HEK293 (cell line): ENCODE data around the gene CEACAM1.

Experiments used
- CTCF ChIA-PET: fragments of 350-600 bp; formaldehyde crosslinking; extraction: SDS; loops from one replicate; lab custom pipeline; 2021; ENCODE audit warnings: antibody characterized with exemption; lab: Yijun Ruan, JAX
- POLR2A ChIA-PET: fragments of 300-600 bp; formaldehyde crosslinking; extraction: SDS; loops from one replicate; lab custom pipeline; 2020; ENCODE audit warnings: antibody characterized with exemption, inconsistent platforms; lab: Yijun Ruan, JAX
- H3K27ac ChIP-seq: fragments of 200-500 bp; sonication (Bioruptor generic); 2 replicates; pipeline ENCODE4 v1.5.1; 2014; ENCODE audit warnings: low read depth, low read length, control low read depth, inconsistent platforms; ENCODE audit errors: extremely low read depth
- H3K36me3 ChIP-seq, 2 experiments: fragments of 200-500 bp in 1 of 2; sonication (Bioruptor generic) in 1 of 2; 1 replicate in 1 of 2; 2 replicates in 1 of 2; pipeline ENCODE4 v1.5.1; 2014 to 2017; ENCODE audit warnings: inconsistent platforms in 2 of 2, low read length in 2 of 2; ENCODE audit not compliant: control insufficient read depth in 2 of 2, insufficient read depth in 1 of 2
- H3K4me1 ChIP-seq: fragments of 200-500 bp; sonication (Bioruptor generic); 2 replicates; pipeline ENCODE4 v1.5.1; 2014; ENCODE audit warnings: mild to moderate bottlenecking, low read length, inconsistent platforms; ENCODE audit not compliant: control insufficient read depth, insufficient read depth
- H3K4me3 ChIP-seq: 2 replicates; pipeline ENCODE4 v1.5.1; 2011; ENCODE audit warnings: low read depth, mild to moderate bottlenecking, control low read depth, low read length, moderate library complexity
- H3K9me3 ChIP-seq: fragments of 200-500 bp; sonication (Bioruptor generic); 2 replicates; pipeline ENCODE4 v1.5.1; 2014; ENCODE audit warnings: low read depth, low read length, inconsistent platforms; ENCODE audit not compliant: control insufficient read depth, insufficient read depth
- FEZF1 ChIP-seq: fragments of 450-650 bp; formaldehyde crosslinking; IDR thresholded peaks from 2 replicates; pipeline ENCODE4 v1.5.1; 2016; ENCODE audit warnings: missing biosample characterization, missing genetic modification characterization
- GLI4 ChIP-seq: fragments of 450-650 bp; formaldehyde crosslinking; IDR thresholded peaks from 2 replicates; pipeline ENCODE4 v1.5.1; 2016; ENCODE audit warnings: missing biosample characterization, missing genetic modification characterization
- PRDM1 ChIP-seq: fragments of 450-650 bp; formaldehyde crosslinking; IDR thresholded peaks from 2 replicates; pipeline ENCODE4; 2016; ENCODE audit warnings: missing biosample characterization, missing genetic modification characterization
- PRDM2 ChIP-seq: fragments of 450-650 bp; formaldehyde crosslinking; IDR thresholded peaks from 2 replicates; pipeline ENCODE4 v1.5.1; 2016; ENCODE audit warnings: missing biosample characterization, missing genetic modification characterization, borderline replicate concordance
- RBAK ChIP-seq: fragments of 450-650 bp; formaldehyde crosslinking; IDR thresholded peaks from 2 replicates; pipeline ENCODE4 v1.5.1; 2016; ENCODE audit warnings: missing biosample characterization, missing genetic modification characterization
- SP3 ChIP-seq: fragments of 450-650 bp; formaldehyde crosslinking; IDR thresholded peaks from 2 replicates; pipeline ENCODE4 v1.5.1; 2016; ENCODE audit warnings: missing biosample characterization, missing genetic modification characterization
- ZBTB17 ChIP-seq: fragments of 450-650 bp; formaldehyde crosslinking; IDR thresholded peaks from 2 replicates; pipeline ENCODE4 v1.5.1; 2016; ENCODE audit warnings: missing biosample characterization, missing genetic modification characterization
- ZBTB44 ChIP-seq: fragments of 450-650 bp; IDR thresholded peaks from 2 replicates; pipeline ENCODE4 v1.5.1; 2018; ENCODE audit warnings: missing biosample characterization, mild to moderate bottlenecking, missing genetic modification characterization
- ZFP41 ChIP-seq: fragments of 450-650 bp; formaldehyde crosslinking; IDR thresholded peaks from 2 replicates; pipeline ENCODE4 v1.5.1; 2016; ENCODE audit warnings: missing biosample characterization, missing genetic modification characterization, borderline replicate concordance
- ZIC2 ChIP-seq: fragments of 450-650 bp; formaldehyde crosslinking; IDR thresholded peaks from 2 replicates; pipeline ENCODE4 v1.5.1; 2016; ENCODE audit warnings: missing biosample characterization, missing genetic modification characterization
- ZNF112 ChIP-seq: fragments of 450-650 bp; formaldehyde crosslinking; IDR thresholded peaks from 2 replicates; pipeline ENCODE4 v1.5.0; 2017; ENCODE audit warnings: missing biosample characterization, missing genetic modification characterization
- ZNF132 ChIP-seq: fragments of 450-650 bp; formaldehyde crosslinking; IDR thresholded peaks from 2 replicates; pipeline ENCODE4 v1.5.1; 2017; ENCODE audit warnings: missing biosample characterization, missing genetic modification characterization, borderline replicate concordance
- ZNF140 ChIP-seq: fragments of 450-650 bp; formaldehyde crosslinking; IDR thresholded peaks from 2 replicates; pipeline ENCODE4 v1.5.1; 2016; ENCODE audit warnings: missing biosample characterization, missing genetic modification characterization
- ZNF146 ChIP-seq: fragments of 450-650 bp; formaldehyde crosslinking; IDR thresholded peaks from 2 replicates; pipeline ENCODE4 v1.5.1; 2016; ENCODE audit warnings: missing biosample characterization, missing genetic modification characterization
- ZNF148 ChIP-seq: fragments of 450-650 bp; formaldehyde crosslinking; IDR thresholded peaks from 2 replicates; pipeline ENCODE4 v1.5.0; 2017; ENCODE audit warnings: missing biosample characterization, missing genetic modification characterization, borderline replicate concordance
- ZNF175 ChIP-seq: fragments of 450-650 bp; formaldehyde crosslinking; IDR thresholded peaks from 2 replicates; pipeline ENCODE4 v1.5.1; 2016; ENCODE audit warnings: missing biosample characterization, missing genetic modification characterization
- ZNF404 ChIP-seq: fragments of 450-650 bp; formaldehyde crosslinking; IDR thresholded peaks from 2 replicates; pipeline ENCODE4 v1.5.1; 2017; ENCODE audit warnings: missing biosample characterization, missing genetic modification characterization
- ZNF670 ChIP-seq: fragments of 450-650 bp; formaldehyde crosslinking; IDR thresholded peaks from 2 replicates; pipeline ENCODE4 v1.5.1; 2016; ENCODE audit warnings: missing biosample characterization, missing genetic modification characterization, low read depth
- ZNF677 ChIP-seq: fragments of 450-650 bp; IDR thresholded peaks from 2 replicates; pipeline ENCODE4 v1.5.0; 2018; ENCODE audit warnings: missing biosample characterization, mild to moderate bottlenecking, missing genetic modification characterization, moderate library complexity
- ZNF747 ChIP-seq: fragments of 450-650 bp; formaldehyde crosslinking; IDR thresholded peaks from 2 replicates; pipeline ENCODE4 v1.5.1; 2016; ENCODE audit warnings: missing biosample characterization, missing genetic modification characterization
- ZNF768 ChIP-seq: fragments of 450-650 bp; formaldehyde crosslinking; IDR thresholded peaks from 2 replicates; pipeline ENCODE4 v1.5.1; 2018; ENCODE audit warnings: missing biosample characterization, mild to moderate bottlenecking, missing genetic modification characterization
- TF ChIP-seq, protein P1 (sequence below): fragments of 450-650 bp; formaldehyde crosslinking; IDR thresholded peaks from 2 replicates; pipeline ENCODE4 v1.5.1; 2016; ENCODE audit warnings: missing biosample characterization, missing genetic modification characterization

CEACAM1 gene

GRCh38 chr19:42528354-42529247, at the start of gene CEACAM1:
Gene CEACAM1, minus strand, starts transcription at chr19:42528481. Its CDS starts 107 bp downstream, at chr19:42528374.
- H3K4me1 ChIP-seq, result no peaks in the 10 kb centered on the region
- TF ChIP-seq ZNF404 (tag by site-specific recombination) (no peak), SP3 (tag by site-specific recombination) (no peak), ZBTB17 (tag by site-specific recombination) (peak; percentile 26; the same call in 1 of the 2 replicates), ZBTB44 (tag by site-specific recombination) (no peak), PRDM1 (tag by site-specific recombination) (no peak), ZNF768 (tag by site-specific recombination) (no peak), ZIC2 (tag by site-specific recombination) (peak; percentile 22; the same call in 1 of the 2 replicates)
- TF ChIP-seq, protein P1, sequence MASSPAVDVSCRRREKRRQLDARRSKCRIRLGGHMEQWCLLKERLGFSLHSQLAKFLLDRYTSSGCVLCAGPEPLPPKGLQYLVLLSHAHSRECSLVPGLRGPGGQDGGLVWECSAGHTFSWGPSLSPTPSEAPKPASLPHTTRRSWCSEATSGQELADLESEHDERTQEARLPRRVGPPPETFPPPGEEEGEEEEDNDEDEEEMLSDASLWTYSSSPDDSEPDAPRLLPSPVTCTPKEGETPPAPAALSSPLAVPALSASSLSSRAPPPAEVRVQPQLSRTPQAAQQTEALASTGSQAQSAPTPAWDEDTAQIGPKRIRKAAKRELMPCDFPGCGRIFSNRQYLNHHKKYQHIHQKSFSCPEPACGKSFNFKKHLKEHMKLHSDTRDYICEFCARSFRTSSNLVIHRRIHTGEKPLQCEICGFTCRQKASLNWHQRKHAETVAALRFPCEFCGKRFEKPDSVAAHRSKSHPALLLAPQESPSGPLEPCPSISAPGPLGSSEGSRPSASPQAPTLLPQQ (tag by site-specific recombination), result no peak
- no peak within 1 kb of the TSS for H3K27ac ChIP-seq
- H3K4me3 ChIP-seq, result no peak within 1 kb of the TSS
- POLR2A ChIA-PET, result interaction anchor here (0.5 to 0.6 kb wide), 2 partner anchors 24 to 66 kb away, joined by 3 to 4 read pairs; no protein-coding TSS in a partner anchor
- H3K9me3 ChIP-seq, result no peaks in the 10 kb centered on the region
- no peaks in the 10 kb centered on the region for H3K36me3 ChIP-seq
- CTCF ChIA-PET, result interaction anchor here (0.6 to 13.2 kb wide), 42 partner anchors 10 to 923 kb away, joined by 3 to 209 read pairs (median 4); partner anchors contain the start of genes CEACAM8, CXCL17 and POU2F2

GRCh38 chr19:42577016-42577415, 48.7 kb upstream of the CEACAM1 start:
- no peak for TF ChIP-seq ZNF175 (tag by site-specific recombination)
- TF ChIP-seq GLI4 (tag by site-specific recombination), result no peak
- TF ChIP-seq ZNF768 (tag by site-specific recombination), result no peak
- TF ChIP-seq ZNF132 (tag by site-specific recombination), result no peak
- no peak for TF ChIP-seq ZNF112 (tag by site-specific recombination)
- no peak for TF ChIP-seq ZNF140 (tag by site-specific recombination)
- no peak for TF ChIP-seq ZNF148 (tag by site-specific recombination)
- no peak for TF ChIP-seq ZNF747 (tag by site-specific recombination)
- TF ChIP-seq ZNF677 (tag by site-specific recombination), result no peak
- TF ChIP-seq FEZF1, result no peak
- no peak for TF ChIP-seq RBAK (tag by site-specific recombination)
- no peak for TF ChIP-seq ZNF146 (tag by site-specific recombination)
- no peak for TF ChIP-seq PRDM2
- no peak for TF ChIP-seq ZNF670 (tag by site-specific recombination)
- TF ChIP-seq ZFP41 (tag by site-specific recombination), result no peak
- H3K9me3 ChIP-seq, result no peaks in the 10 kb centered on the region
- H3K4me3 ChIP-seq, result no peak overlapping the region
- no peaks in the 10 kb centered on the region for H3K36me3 ChIP-seq
- no peak overlapping the region for H3K27ac ChIP-seq
- no peaks in the 10 kb centered on the region for H3K4me1 ChIP-seq
- CTCF ChIA-PET, result interaction anchor here (0.9 to 1.9 kb wide), 5 partner anchors 10 to 139 kb away, joined by 3 to 10 read pairs (median 5); no protein-coding TSS in a partner anchor
- POLR2A ChIA-PET, result no interaction called here
